Stimulated activated naive CD4-positive, alpha-beta T cell treated with Interleukin-2 at 50 U/mL for 16 hours (primary cell): Measurements from ENCODE around the gene TXN.

ENCODE experiments used
- DNase-seq: peaks from one replicate; lab custom pipeline; 2025; lab: John Stamatoyannopoulos, UW

The TXN gene

GRCh38 chr9:110256380-110257096 is at the start of gene TXN:
TSS of gene TXN (minus strand) at chr9:110256507. CDS start at chr9:110256435, 72 bp downstream.
- peak; percentile 95 for DNase-seq

DNA sequence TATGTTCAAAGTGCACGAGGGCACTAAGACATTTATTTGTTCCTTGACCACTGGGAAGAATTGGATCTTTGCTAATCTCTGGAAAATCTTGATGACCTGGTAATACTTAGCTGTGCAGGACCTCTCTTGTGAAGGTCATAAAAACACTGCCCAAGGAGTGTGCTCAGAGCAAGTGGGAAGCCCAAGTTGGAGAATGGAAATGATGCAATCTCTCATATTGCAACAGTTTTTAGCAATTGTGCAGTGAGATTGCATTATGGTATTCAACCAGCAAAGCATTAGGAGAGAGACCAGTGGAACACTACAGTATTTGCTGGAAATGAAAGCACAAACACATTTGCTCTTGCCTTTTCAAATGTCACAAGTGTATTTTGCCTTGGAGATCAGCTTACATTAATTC is 46.8 kb upstream of the TXN start:
- DNase-seq, result no peak

GRCh38 chr9:110298043-110298605 is 41.8 kb upstream of the TXN start:
- DNase-seq, result no peak

GRCh38 chr9:110293248-110293647 is 36.9 kb upstream of the TXN start:
- DNase-seq, result no peak

- no peak for DNase-seq
Observed at GRCh38 chr9:110291921-110292557, 35.7 kb upstream of the TXN start.

- DNase-seq, result no peak
Observed at GRCh38 chr9:110290001-110290400, 33.7 kb upstream of the TXN start.

DNA sequence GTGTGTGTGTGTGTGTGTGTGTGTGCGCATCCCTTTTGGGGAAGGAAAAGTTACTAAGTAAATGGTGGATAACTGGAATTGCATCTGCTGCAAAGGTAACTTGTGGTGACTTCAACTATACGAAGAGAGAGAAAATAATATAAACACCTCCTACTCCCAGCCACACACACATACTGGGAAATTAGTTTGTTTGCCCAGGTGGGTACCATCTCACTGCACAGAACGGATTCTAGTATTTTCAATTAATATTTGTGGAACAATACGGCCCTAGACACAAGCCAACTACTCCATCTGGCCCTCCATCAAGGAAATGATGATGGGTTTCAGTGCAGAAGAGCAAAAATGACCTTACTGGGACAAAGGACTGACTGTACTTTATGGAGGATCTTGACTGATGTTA is 32.2 kb upstream of the TXN start:
- no peak for DNase-seq

GRCh38 chr9:110287289-110287680 is 31.0 kb upstream of the TXN start:
- DNase-seq, result no peak

DNA sequence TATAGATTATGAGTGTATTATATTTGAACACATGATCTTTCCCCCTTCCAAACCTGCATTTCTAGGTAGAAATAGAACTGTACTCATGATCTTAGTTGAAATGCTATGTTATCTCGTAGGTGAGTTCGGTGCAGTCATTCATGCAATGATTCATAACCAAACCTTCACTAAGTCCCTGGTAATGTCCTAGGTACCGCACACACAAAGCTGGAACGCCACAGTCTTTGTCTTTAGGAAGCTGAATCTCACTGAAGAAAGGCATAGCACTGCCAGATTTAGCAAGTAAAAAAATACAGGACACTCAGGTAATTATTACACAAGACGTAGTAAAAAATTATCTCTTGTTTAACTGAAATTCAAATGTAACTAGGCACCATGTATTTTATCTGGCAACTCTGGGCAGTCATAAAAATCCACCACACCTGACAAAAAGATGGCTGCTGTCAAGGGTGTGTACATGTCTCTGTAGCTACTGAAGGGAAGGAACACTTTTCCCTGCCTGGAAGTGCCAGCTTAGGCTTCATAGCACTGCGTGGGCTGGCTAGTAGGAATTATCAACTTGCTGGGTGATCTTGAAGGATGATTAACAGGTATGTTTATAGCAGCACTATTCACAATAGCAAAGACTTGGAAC is 28.0 kb upstream of the TXN start:
- DNase-seq, result no peak

- DNase-seq, result no peak
Observed at GRCh38 chr9:110283751-110284150, 27.4 kb upstream of the TXN start.

GRCh38 chr9:110282739-110283081 is 26.4 kb upstream of the TXN start:
- no peak for DNase-seq

- DNase-seq, result no peak
Observed at GRCh38 chr9:110282018-110282738, 25.9 kb upstream of the TXN start.

DNA sequence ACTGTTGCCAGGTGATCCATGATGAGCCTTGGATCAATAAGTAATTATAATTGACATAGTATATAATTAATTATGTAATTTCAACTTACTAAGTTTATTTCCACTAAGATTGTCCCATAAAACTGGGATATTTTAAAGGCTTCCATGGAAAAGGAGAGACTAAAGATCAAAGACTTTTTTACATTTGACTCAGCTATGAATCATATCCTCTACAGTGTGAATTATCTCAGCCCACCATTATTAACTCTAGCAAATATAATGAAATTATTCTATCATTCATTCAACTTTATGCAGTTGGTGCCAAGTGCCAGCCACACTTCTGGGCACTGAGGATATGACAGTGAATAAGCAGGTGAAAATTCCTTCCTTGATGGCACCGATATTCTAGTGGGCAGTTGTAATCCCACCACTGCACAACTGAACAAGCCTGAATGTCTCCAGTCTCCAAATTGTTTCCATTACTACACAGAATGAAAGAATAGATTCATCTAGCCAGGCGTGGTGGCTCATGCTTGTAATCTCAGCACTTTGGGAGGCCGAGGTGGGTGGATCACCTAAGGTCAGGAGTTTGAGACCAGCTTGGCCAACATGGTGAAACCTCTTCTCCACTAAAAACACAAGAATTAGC is 21.9 kb upstream of the TXN start:
- no peak for DNase-seq

DNA sequence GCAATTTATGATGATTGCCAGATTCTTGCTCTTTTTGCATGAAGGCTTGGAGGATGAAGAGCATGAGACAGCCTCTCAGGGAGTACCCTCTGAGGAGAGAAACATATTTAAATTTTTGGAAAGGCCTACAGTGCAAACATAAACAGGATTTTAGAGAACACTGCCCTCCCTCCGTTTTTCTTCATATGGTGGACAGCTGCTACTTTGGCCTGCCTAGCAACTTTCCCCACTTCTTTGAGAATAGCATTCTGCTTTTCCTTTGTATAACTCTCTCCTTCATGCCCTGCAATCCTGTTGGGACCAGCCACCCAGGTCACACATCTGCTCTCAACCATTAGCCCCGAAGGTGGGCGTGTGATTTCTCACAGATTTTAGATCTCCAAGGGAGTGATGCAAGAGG is 20.5 kb upstream of the TXN start:
- no peak for DNase-seq

- no peak for DNase-seq
Observed at GRCh38 chr9:110270211-110270995, 14.1 kb upstream of the TXN start.

GRCh38 chr9:110266795-110267194 is 10.5 kb upstream of the TXN start:
- DNase-seq, result no peak

GRCh38 chr9:110261632-110262031 is 5.3 kb upstream of the TXN start:
- DNase-seq, result no peak

DNA sequence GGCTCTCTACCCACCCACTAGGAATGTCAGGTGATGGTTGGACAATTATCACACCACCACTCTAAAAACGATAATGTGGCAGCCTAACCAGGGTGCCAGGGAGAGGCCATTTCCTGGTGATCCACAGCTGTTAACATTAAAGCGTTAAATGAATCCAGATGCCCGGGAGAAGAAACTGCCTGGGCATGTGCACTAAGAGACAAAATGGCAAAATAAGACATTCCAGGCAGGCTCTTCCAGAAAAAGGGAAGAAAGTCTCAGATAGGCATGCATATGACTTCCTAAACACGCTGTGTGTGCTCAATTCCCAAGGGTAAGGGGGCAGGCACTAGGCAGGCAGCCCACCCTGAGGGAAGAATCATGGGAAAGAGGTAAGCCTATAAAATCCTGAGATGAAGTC is 4.6 kb upstream of the TXN start:
- no peak for DNase-seq

GRCh38 chr9:110259566-110259965 is 3.3 kb upstream of the TXN start:
- DNase-seq, result no peak

DNA sequence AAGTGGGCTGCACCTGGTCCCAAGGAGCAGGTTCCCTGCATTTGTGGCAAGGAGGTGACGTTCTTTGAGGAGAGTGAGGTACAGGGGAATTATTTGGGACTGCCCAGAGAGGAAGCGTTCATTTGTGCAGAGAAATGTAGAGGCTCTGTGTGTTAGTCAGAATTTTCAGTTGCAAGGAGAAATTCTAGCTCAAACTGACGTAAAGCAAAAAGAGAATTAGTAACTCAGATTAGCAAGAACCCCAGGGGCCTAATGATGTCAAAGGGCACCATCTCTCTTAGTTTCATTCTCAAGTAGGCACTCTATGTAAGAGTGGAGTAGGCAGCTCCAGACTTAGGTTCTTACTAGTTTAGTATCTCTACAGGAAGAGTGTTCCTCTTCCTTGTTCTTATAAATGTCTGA is 2.4 kb upstream of the TXN start:
- no peak for DNase-seq

GRCh38 chr9:110257956-110258355 is 1.6 kb upstream of the TXN start:
- DNase-seq, result no peak
